HEK293 (cell line): Measurements from ENCODE around the gene SMPDL3A.
A peak's percentile ranks its signal among the peaks of the same experiment; 100 is the strongest.

Experiments used
- CTCF ChIA-PET: fragments of 350-600 bp; formaldehyde crosslinking; extraction: SDS; loops from one replicate; lab custom pipeline; 2021; ENCODE audit warnings: antibody characterized with exemption; lab: Yijun Ruan, JAX
- POLR2A ChIA-PET: fragments of 300-600 bp; formaldehyde crosslinking; extraction: SDS; loops from one replicate; lab custom pipeline; 2020; ENCODE audit warnings: antibody characterized with exemption, inconsistent platforms; lab: Yijun Ruan, JAX
- H3K27ac ChIP-seq: fragments of 200-500 bp; sonication (Bioruptor generic); 2 replicates; pipeline ENCODE4 v1.5.1; 2014; ENCODE audit warnings: low read depth, low read length, control low read depth, inconsistent platforms; ENCODE audit errors: extremely low read depth
- H3K36me3 ChIP-seq, 2 experiments: fragments of 200-500 bp in 1 of 2; sonication (Bioruptor generic) in 1 of 2; 1 replicate in 1 of 2; 2 replicates in 1 of 2; pipeline ENCODE4 v1.5.1; 2014 to 2017; ENCODE audit warnings: inconsistent platforms in 2 of 2, low read length in 2 of 2; ENCODE audit not compliant: control insufficient read depth in 2 of 2, insufficient read depth in 1 of 2
- H3K4me1 ChIP-seq: fragments of 200-500 bp; sonication (Bioruptor generic); 2 replicates; pipeline ENCODE4 v1.5.1; 2014; ENCODE audit warnings: mild to moderate bottlenecking, low read length, inconsistent platforms; ENCODE audit not compliant: control insufficient read depth, insufficient read depth
- H3K4me3 ChIP-seq: 2 replicates; pipeline ENCODE4 v1.5.1; 2011; ENCODE audit warnings: low read depth, mild to moderate bottlenecking, control low read depth, low read length, moderate library complexity
- H3K9me3 ChIP-seq: fragments of 200-500 bp; sonication (Bioruptor generic); 2 replicates; pipeline ENCODE4 v1.5.1; 2014; ENCODE audit warnings: low read depth, low read length, inconsistent platforms; ENCODE audit not compliant: control insufficient read depth, insufficient read depth
- EGR2 ChIP-seq: fragments of 450-650 bp; formaldehyde crosslinking; IDR thresholded peaks from 2 replicates; pipeline ENCODE4 v1.5.1; 2016; ENCODE audit warnings: low read depth, missing biosample characterization, missing genetic modification characterization
- GFI1B ChIP-seq: fragments of 450-650 bp; formaldehyde crosslinking; IDR thresholded peaks from 2 replicates; pipeline ENCODE4 v1.5.1; 2016; ENCODE audit warnings: missing biosample characterization, missing genetic modification characterization
- KLF10 ChIP-seq: fragments of 450-650 bp; IDR thresholded peaks from 2 replicates; pipeline ENCODE4 v1.5.1; 2018; ENCODE audit warnings: missing biosample characterization, mild to moderate bottlenecking, missing genetic modification characterization
- REPIN1 ChIP-seq: fragments of 450-650 bp; formaldehyde crosslinking; IDR thresholded peaks from 2 replicates; pipeline ENCODE4 v1.5.1; 2017; ENCODE audit warnings: missing biosample characterization, missing genetic modification characterization, low read depth
- SETDB1 ChIP-seq: IDR thresholded peaks from one replicate; pipeline ENCODE4 v1.6.1; 2017; ENCODE audit warnings: mild to moderate bottlenecking, low read length, moderate library complexity, mixed read lengths; ENCODE audit not compliant: insufficient read length
- ZBTB8A ChIP-seq: fragments of 450-650 bp; formaldehyde crosslinking; IDR thresholded peaks from 2 replicates; pipeline ENCODE4 v1.5.1; 2016; ENCODE audit warnings: missing biosample characterization, missing genetic modification characterization
- ZNF133 ChIP-seq: fragments of 450-650 bp; formaldehyde crosslinking; IDR thresholded peaks from 2 replicates; pipeline ENCODE4 v1.5.1; 2016; ENCODE audit warnings: missing biosample characterization, missing genetic modification characterization
- ZNF394 ChIP-seq: fragments of 450-650 bp; formaldehyde crosslinking; IDR thresholded peaks from 2 replicates; pipeline ENCODE4 v1.5.1; 2016; ENCODE audit warnings: missing biosample characterization, missing genetic modification characterization, mild to moderate bottlenecking, moderate library complexity, borderline replicate concordance
- ZNF514 ChIP-seq: fragments of 450-650 bp; formaldehyde crosslinking; IDR thresholded peaks from 2 replicates; pipeline ENCODE4 v1.5.1; 2016; ENCODE audit warnings: missing biosample characterization, missing genetic modification characterization
- ZNF623 ChIP-seq: fragments of 450-650 bp; formaldehyde crosslinking; IDR thresholded peaks from 2 replicates; pipeline ENCODE4 v1.5.1; 2016; ENCODE audit warnings: missing biosample characterization, missing genetic modification characterization
- ZNF654 ChIP-seq: fragments of 450-650 bp; formaldehyde crosslinking; IDR thresholded peaks from 2 replicates; pipeline ENCODE4 v1.5.1; 2016; ENCODE audit warnings: low read depth, missing biosample characterization, missing genetic modification characterization
- ZNF791 ChIP-seq: fragments of 450-650 bp; formaldehyde crosslinking; IDR thresholded peaks from 2 replicates; pipeline ENCODE4 v1.5.1; 2016; ENCODE audit warnings: missing biosample characterization, missing genetic modification characterization
- ZNF837 ChIP-seq: fragments of 450-650 bp; formaldehyde crosslinking; IDR thresholded peaks from 2 replicates; pipeline ENCODE4 v1.5.1; 2016; ENCODE audit warnings: missing biosample characterization, missing genetic modification characterization
- TF ChIP-seq, protein P1 (sequence below): fragments of 450-650 bp; formaldehyde crosslinking; IDR thresholded peaks from 2 replicates; pipeline ENCODE4 v1.5.1; 2017; ENCODE audit warnings: missing biosample characterization, missing genetic modification characterization
- TF ChIP-seq, protein P2 (sequence below): fragments of 450-650 bp; formaldehyde crosslinking; IDR thresholded peaks from 2 replicates; pipeline ENCODE4 v1.5.1; 2017; ENCODE audit warnings: missing biosample characterization, missing genetic modification characterization

Gene SMPDL3A

GRCh38 chr6:122799140-122799745 is 10.2 kb downstream of the SMPDL3A start:
- ChIA-PET CTCF (interaction anchor here (1.8 to 3.3 kb wide), 3 partner anchors 10 to 68 kb away, joined by 8 to 16 read pairs (median 11); partner anchors contain the start of gene SMPDL3A), POLR2A (no interaction called here)
- Histone ChIP-seq H3K9me3 (no peaks in the 10 kb centered on the region), H3K27ac (no peak overlapping the region), H3K4me3 (no peak overlapping the region), H3K4me1 (peaks cover 3% of the 10 kb centered on the region; the same call in 1 of the 2 replicates), H3K36me3 (peaks cover 0 to 4% of the 10 kb centered on the region in 2 experiments; a peak in 1 of 3 replicates)
- TF ChIP-seq ZNF837 (tag by site-specific recombination): no peak
- TF ChIP-seq ZNF791 (tag by site-specific recombination): no peak

- H3K4me1 ChIP-seq: peaks cover 3% of the 10 kb centered on the region; the same call in 1 of the 2 replicates
- no peaks in the 10 kb centered on the region for H3K9me3 ChIP-seq
- no peak for TF ChIP-seq ZNF654 (tag by site-specific recombination)
- no peak for TF ChIP-seq ZNF394 (tag by site-specific recombination)
- TF ChIP-seq, protein P1, sequence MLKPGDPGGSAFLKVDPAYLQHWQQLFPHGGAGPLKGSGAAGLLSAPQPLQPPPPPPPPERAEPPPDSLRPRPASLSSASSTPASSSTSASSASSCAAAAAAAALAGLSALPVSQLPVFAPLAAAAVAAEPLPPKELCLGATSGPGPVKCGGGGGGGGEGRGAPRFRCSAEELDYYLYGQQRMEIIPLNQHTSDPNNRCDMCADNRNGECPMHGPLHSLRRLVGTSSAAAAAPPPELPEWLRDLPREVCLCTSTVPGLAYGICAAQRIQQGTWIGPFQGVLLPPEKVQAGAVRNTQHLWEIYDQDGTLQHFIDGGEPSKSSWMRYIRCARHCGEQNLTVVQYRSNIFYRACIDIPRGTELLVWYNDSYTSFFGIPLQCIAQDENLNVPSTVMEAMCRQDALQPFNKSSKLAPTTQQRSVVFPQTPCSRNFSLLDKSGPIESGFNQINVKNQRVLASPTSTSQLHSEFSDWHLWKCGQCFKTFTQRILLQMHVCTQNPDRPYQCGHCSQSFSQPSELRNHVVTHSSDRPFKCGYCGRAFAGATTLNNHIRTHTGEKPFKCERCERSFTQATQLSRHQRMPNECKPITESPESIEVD (tag by site-specific recombination): peak; percentile 35; the same call in 1 of the 2 replicates
- TF ChIP-seq GFI1B (tag by site-specific recombination): peak; percentile 44; the same call in 1 of the 2 replicates
- no peak for TF ChIP-seq ZBTB8A (tag by site-specific recombination)
- TF ChIP-seq SETDB1: no peak
- TF ChIP-seq, protein P2, sequence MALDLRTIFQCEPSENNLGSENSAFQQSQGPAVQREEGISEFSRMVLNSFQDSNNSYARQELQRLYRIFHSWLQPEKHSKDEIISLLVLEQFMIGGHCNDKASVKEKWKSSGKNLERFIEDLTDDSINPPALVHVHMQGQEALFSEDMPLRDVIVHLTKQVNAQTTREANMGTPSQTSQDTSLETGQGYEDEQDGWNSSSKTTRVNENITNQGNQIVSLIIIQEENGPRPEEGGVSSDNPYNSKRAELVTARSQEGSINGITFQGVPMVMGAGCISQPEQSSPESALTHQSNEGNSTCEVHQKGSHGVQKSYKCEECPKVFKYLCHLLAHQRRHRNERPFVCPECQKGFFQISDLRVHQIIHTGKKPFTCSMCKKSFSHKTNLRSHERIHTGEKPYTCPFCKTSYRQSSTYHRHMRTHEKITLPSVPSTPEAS (tag by site-specific recombination): no peak
- TF ChIP-seq ZNF623: no peak
- TF ChIP-seq ZNF514: no peak
- no peak for TF ChIP-seq EGR2
- TF ChIP-seq ZNF133 (tag by site-specific recombination): no peak
- H3K36me3 ChIP-seq: peaks cover 0 to 4% of the 10 kb centered on the region in 2 experiments; a peak in 1 of 3 replicates
- no peak overlapping the region for H3K4me3 ChIP-seq
- no peak overlapping the region for H3K27ac ChIP-seq
- CTCF ChIA-PET: interaction anchor here (0.6 to 3.3 kb wide), 3 partner anchors 11 to 147 kb away, joined by 3 to 16 read pairs (median 4); partner anchors contain the start of gene SMPDL3A
- POLR2A ChIA-PET: no interaction called here
These were observed 11.0 kb downstream of the SMPDL3A start for GRCh38 chr6:122799916-122800686.

DNA sequence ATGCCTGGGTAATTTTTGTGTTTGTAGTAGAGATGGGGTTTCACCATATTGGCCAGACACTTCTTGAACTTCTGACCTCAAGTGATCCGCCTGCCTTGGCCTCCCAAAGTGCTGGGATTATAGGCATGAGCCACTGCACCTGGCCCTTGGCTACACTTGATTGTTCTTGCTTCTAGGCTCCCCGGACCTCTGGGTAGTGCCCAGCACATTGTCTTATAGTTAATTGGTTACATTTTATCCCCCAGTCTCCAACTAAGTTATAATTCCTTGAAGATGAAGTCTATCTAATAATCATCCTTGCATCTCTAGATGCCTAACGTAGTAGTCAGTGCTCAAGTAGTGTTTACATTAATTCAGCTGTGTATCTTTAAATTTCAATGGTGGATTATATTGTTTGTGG is 11.8 kb downstream of the SMPDL3A start:
- TF ChIP-seq KLF10 (tag by site-specific recombination) (no peak), REPIN1 (tag by site-specific recombination) (no peak)
- Histone ChIP-seq H3K27ac (no peak overlapping the region), H3K36me3 (peaks cover 0 to 9% of the 10 kb centered on the region in 2 experiments; a peak in 1 of 3 replicates), H3K4me1 (peaks cover 3% of the 10 kb centered on the region; the same call in 1 of the 2 replicates), H3K9me3 (no peaks in the 10 kb centered on the region), H3K4me3 (no peak overlapping the region)
- POLR2A ChIA-PET: interaction anchor here (0.7 to 1.2 kb wide), 2 partner anchors 10 to 11 kb away, joined by 3 read pairs; no protein-coding TSS in a partner anchor
- CTCF ChIA-PET: interaction anchor here (0.6 to 3.3 kb wide), 6 partner anchors 8 to 309 kb away, joined by 3 to 16 read pairs (median 8); partner anchors contain the start of gene SMPDL3A
